Measurements from ENCODE around the gene RAD51B.

RAD51B gene

GRCh38 chr14:68234101-68234905 is 414.7 kb downstream of the RAD51B start:
- no peak for DNase-seq (ENCODE audit: low read depth)

GRCh38 chr14:68235011-68235410 is 415.4 kb downstream of the RAD51B start:
- DNase-seq (ENCODE audit: low read depth) = peak; percentile 76

- no peak for DNase-seq (ENCODE audit: low read depth)
Measured at GRCh38 chr14:68236582-68237458, 417.2 kb downstream of the RAD51B start.

- DNase-seq (ENCODE audit: low read depth) = no peak
Measured at GRCh38 chr14:68238551-68238950, 419.0 kb downstream of the RAD51B start.

GRCh38 chr14:68238976-68239375 is 419.4 kb downstream of the RAD51B start:
- DNase-seq (ENCODE audit: low read depth) = no peak

- DNase-seq (ENCODE audit: low read depth) = peak; percentile 49
Measured at GRCh38 chr14:68239988-68240771, 420.6 kb downstream of the RAD51B start.

- DNase-seq (ENCODE audit: low read depth) = no peak
Measured at GRCh38 chr14:68241862-68242487, 422.4 kb downstream of the RAD51B start.

GRCh38 chr14:68243450-68244010 is 424.0 kb downstream of the RAD51B start:
- DNase-seq (ENCODE audit: low read depth) = no peak

GRCh38 chr14:68244262-68244980 is 424.8 kb downstream of the RAD51B start:
- no peak for DNase-seq (ENCODE audit: low read depth)

- peak; percentile 87 for DNase-seq (ENCODE audit: low read depth)
Measured at GRCh38 chr14:68245146-68246073, 425.8 kb downstream of the RAD51B start.

GRCh38 chr14:68246074-68246785 is 426.7 kb downstream of the RAD51B start:
- DNase-seq (ENCODE audit: low read depth) = no peak

- DNase-seq (ENCODE audit: low read depth) = no peak
Measured at GRCh38 chr14:68246786-68247105, 427.2 kb downstream of the RAD51B start.

GRCh38 chr14:68247274-68247673 is 427.7 kb downstream of the RAD51B start:
- DNase-seq (ENCODE audit: low read depth) = no peak

GRCh38 chr14:68247676-68248268 is 428.2 kb downstream of the RAD51B start:
- DNase-seq (ENCODE audit: low read depth) = peak; percentile 57

GRCh38 chr14:68248481-68249255 is 429.1 kb downstream of the RAD51B start:
- DNase-seq (ENCODE audit: low read depth) = peak; percentile 83

- DNase-seq (ENCODE audit: low read depth) = peak; percentile 67
Measured at GRCh38 chr14:68249661-68250451, 430.3 kb downstream of the RAD51B start.

Measured in amniotic epithelial cell (primary cell).